HEK293 (cell line): ENCODE results near the gene ANKRD44.

Source experiments
- CTCF ChIA-PET: fragments of 350-600 bp; formaldehyde crosslinking; extraction: SDS; loops from one replicate; lab custom pipeline; 2021; ENCODE audit warnings: antibody characterized with exemption; lab: Yijun Ruan, JAX
- POLR2A ChIA-PET: fragments of 300-600 bp; formaldehyde crosslinking; extraction: SDS; loops from one replicate; lab custom pipeline; 2020; ENCODE audit warnings: antibody characterized with exemption, inconsistent platforms; lab: Yijun Ruan, JAX
- H3K27ac ChIP-seq: fragments of 200-500 bp; sonication (Bioruptor generic); 2 replicates; pipeline ENCODE4 v1.5.1; 2014; ENCODE audit warnings: low read depth, low read length, control low read depth, inconsistent platforms; ENCODE audit errors: extremely low read depth
- H3K36me3 ChIP-seq, 2 experiments: fragments of 200-500 bp in 1 of 2; sonication (Bioruptor generic) in 1 of 2; 1 replicate in 1 of 2; 2 replicates in 1 of 2; pipeline ENCODE4 v1.5.1; 2014 to 2017; ENCODE audit warnings: inconsistent platforms in 2 of 2, low read length in 2 of 2; ENCODE audit not compliant: control insufficient read depth in 2 of 2, insufficient read depth in 1 of 2
- H3K4me1 ChIP-seq: fragments of 200-500 bp; sonication (Bioruptor generic); 2 replicates; pipeline ENCODE4 v1.5.1; 2014; ENCODE audit warnings: mild to moderate bottlenecking, low read length, inconsistent platforms; ENCODE audit not compliant: control insufficient read depth, insufficient read depth
- H3K4me3 ChIP-seq: 2 replicates; pipeline ENCODE4 v1.5.1; 2011; ENCODE audit warnings: low read depth, mild to moderate bottlenecking, control low read depth, low read length, moderate library complexity
- H3K9me3 ChIP-seq: fragments of 200-500 bp; sonication (Bioruptor generic); 2 replicates; pipeline ENCODE4 v1.5.1; 2014; ENCODE audit warnings: low read depth, low read length, inconsistent platforms; ENCODE audit not compliant: control insufficient read depth, insufficient read depth
- EGR2 ChIP-seq: fragments of 450-650 bp; formaldehyde crosslinking; IDR thresholded peaks from 2 replicates; pipeline ENCODE4 v1.5.1; 2016; ENCODE audit warnings: low read depth, missing biosample characterization, missing genetic modification characterization
- FEZF1 ChIP-seq: fragments of 450-650 bp; formaldehyde crosslinking; IDR thresholded peaks from 2 replicates; pipeline ENCODE4 v1.5.1; 2016; ENCODE audit warnings: missing biosample characterization, missing genetic modification characterization
- HOXD13 ChIP-seq: sonication (generic); formaldehyde crosslinking; IDR thresholded peaks from 2 replicates; pipeline ENCODE4 v1.8.0; 2022; ENCODE audit warnings: missing genetic modification reagents, borderline replicate concordance
- KLF1 ChIP-seq: fragments of 450-650 bp; formaldehyde crosslinking; IDR thresholded peaks from 2 replicates; pipeline ENCODE4 v1.5.1; 2016; ENCODE audit warnings: missing biosample characterization, missing genetic modification characterization
- KLF7 ChIP-seq: fragments of 450-650 bp; formaldehyde crosslinking; IDR thresholded peaks from 2 replicates; pipeline ENCODE4 v1.5.1; 2016; ENCODE audit warnings: missing biosample characterization, missing genetic modification characterization, borderline replicate concordance
- KLF9 ChIP-seq: fragments of 450-650 bp; formaldehyde crosslinking; IDR thresholded peaks from 2 replicates; pipeline ENCODE4 v1.5.1; 2016; ENCODE audit warnings: missing biosample characterization, missing genetic modification characterization, low read depth
- TCF7L2 ChIP-seq: IDR thresholded peaks from 2 replicates; pipeline ENCODE4 v1.6.1; 2011; ENCODE audit warnings: low read depth, mild to moderate bottlenecking, inconsistent platforms, low read length, moderate library complexity, borderline replicate concordance
- ZBTB17 ChIP-seq: fragments of 450-650 bp; formaldehyde crosslinking; IDR thresholded peaks from 2 replicates; pipeline ENCODE4 v1.5.1; 2016; ENCODE audit warnings: missing biosample characterization, missing genetic modification characterization
- ZBTB8A ChIP-seq: fragments of 450-650 bp; formaldehyde crosslinking; IDR thresholded peaks from 2 replicates; pipeline ENCODE4 v1.5.1; 2016; ENCODE audit warnings: missing biosample characterization, missing genetic modification characterization
- ZFP3 ChIP-seq: fragments of 450-650 bp; formaldehyde crosslinking; IDR thresholded peaks from 2 replicates; pipeline ENCODE4 v1.5.1; 2016; ENCODE audit warnings: low read depth, missing biosample characterization, missing genetic modification characterization
- ZFP41 ChIP-seq: fragments of 450-650 bp; formaldehyde crosslinking; IDR thresholded peaks from 2 replicates; pipeline ENCODE4 v1.5.1; 2016; ENCODE audit warnings: missing biosample characterization, missing genetic modification characterization, borderline replicate concordance
- ZNF292 ChIP-seq: fragments of 450-650 bp; formaldehyde crosslinking; IDR thresholded peaks from 2 replicates; pipeline ENCODE4 v1.5.1; 2016; ENCODE audit warnings: low read depth, missing biosample characterization, missing genetic modification characterization, borderline replicate concordance
- ZNF391 ChIP-seq: fragments of 450-650 bp; formaldehyde crosslinking; IDR thresholded peaks from 2 replicates; pipeline ENCODE4 v1.5.1; 2016; ENCODE audit warnings: low read depth, missing biosample characterization, missing genetic modification characterization, borderline replicate concordance
- ZNF423 ChIP-seq: fragments of 450-650 bp; formaldehyde crosslinking; IDR thresholded peaks from 2 replicates; pipeline ENCODE4 v1.5.1; 2016; ENCODE audit warnings: missing biosample characterization, missing genetic modification characterization
- ZNF571 ChIP-seq: fragments of 450-650 bp; formaldehyde crosslinking; IDR thresholded peaks from 2 replicates; pipeline ENCODE4 v1.5.0; 2017; ENCODE audit warnings: missing biosample characterization, missing genetic modification characterization
- ZNF610 ChIP-seq: fragments of 450-650 bp; formaldehyde crosslinking; IDR thresholded peaks from 2 replicates; pipeline ENCODE4 v1.5.1; 2016; ENCODE audit warnings: missing biosample characterization, missing genetic modification characterization, borderline replicate concordance
- ZNF660 ChIP-seq: fragments of 450-650 bp; IDR thresholded peaks from 2 replicates; pipeline ENCODE4 v1.5.1; 2018; ENCODE audit warnings: missing biosample characterization, mild to moderate bottlenecking, missing genetic modification characterization
- ZNF777 ChIP-seq: fragments of 450-650 bp; formaldehyde crosslinking; IDR thresholded peaks from 2 replicates; pipeline ENCODE4 v1.5.1; 2017; ENCODE audit warnings: missing biosample characterization, missing genetic modification characterization, borderline replicate concordance
- ZNF792 ChIP-seq: fragments of 450-650 bp; formaldehyde crosslinking; IDR thresholded peaks from 2 replicates; pipeline ENCODE4 v1.5.1; 2016; ENCODE audit warnings: missing biosample characterization, missing genetic modification characterization
- TF ChIP-seq, protein P1 (sequence below): fragments of 450-650 bp; formaldehyde crosslinking; IDR thresholded peaks from 2 replicates; pipeline ENCODE4 v1.5.1; 2016; ENCODE audit warnings: missing biosample characterization, missing genetic modification characterization
- TF ChIP-seq, protein P2 (sequence below): fragments of 450-650 bp; formaldehyde crosslinking; IDR thresholded peaks from 2 replicates; pipeline ENCODE4 v1.5.1; 2016; ENCODE audit warnings: missing biosample characterization, missing genetic modification characterization
- TF ChIP-seq, protein P3 (sequence below): fragments of 450-650 bp; formaldehyde crosslinking; IDR thresholded peaks from 2 replicates; pipeline ENCODE4 v1.5.1; 2016; ENCODE audit warnings: missing biosample characterization, missing genetic modification characterization
- TF ChIP-seq, protein P4 (sequence below): fragments of 450-650 bp; formaldehyde crosslinking; IDR thresholded peaks from 2 replicates; pipeline ENCODE4 v1.5.1; 2017; ENCODE audit warnings: missing biosample characterization, missing genetic modification characterization

ANKRD44 gene

DNA sequence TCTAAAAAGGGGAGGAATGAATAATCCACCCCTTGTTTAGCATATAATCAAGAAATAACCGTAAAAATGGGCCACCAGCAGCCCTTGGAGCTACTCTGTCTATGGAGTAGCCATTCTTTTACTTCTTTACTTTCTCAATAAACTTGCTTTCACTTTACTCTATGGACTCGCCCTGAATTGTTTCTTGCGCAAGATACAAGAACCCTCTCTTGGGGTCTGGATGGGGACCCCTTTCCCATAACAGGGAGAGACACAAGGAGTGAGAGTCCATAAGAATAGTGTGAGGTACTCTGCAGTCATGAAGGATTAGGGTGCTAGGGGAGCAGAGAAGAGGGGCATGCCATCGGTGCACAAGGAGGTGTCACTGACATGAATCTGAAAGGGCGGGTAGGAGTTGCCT is 224.9 kb downstream of the ANKRD44 start:
- ChIA-PET POLR2A (no interaction called here), CTCF (no interaction called here)
- H3K4me3 ChIP-seq: no peak overlapping the region

DNA sequence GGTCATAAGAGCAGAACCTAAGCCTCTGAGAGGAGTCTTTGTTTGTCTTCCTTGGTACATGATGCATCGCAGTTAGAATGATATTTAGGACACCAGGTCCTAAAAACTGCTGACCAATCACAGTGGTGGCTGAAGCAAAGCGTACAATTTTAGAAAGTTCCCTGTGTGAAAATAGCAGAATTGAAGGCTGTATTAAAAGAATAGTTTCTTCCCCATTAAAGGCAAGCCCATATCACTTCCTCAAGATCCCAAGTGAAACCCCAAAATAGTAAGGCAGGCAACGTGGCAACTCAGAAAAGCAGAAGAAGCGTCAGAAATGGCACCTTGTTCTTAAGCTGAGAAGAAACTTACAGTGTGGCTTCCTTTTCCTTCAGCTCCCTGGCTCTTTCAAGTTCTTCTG is 229.3 kb downstream of the ANKRD44 start:
- POLR2A ChIA-PET: no interaction called here

More for the DNA sequence above, 224.9 kb downstream of the ANKRD44 start:
- Histone ChIP-seq H3K4me1 (peaks cover 6% of the 10 kb centered on the region), H3K27ac (no peak overlapping the region), H3K36me3 (no peaks in the 10 kb centered on the region), H3K9me3 (no peaks in the 10 kb centered on the region)
- TF ChIP-seq ZNF571 (no peak), ZNF777 (tag by site-specific recombination) (no peak), ZNF391 (tag by site-specific recombination) (no peak), ZBTB17 (tag by site-specific recombination) (no peak), ZNF610 (no peak), KLF7 (tag by site-specific recombination) (no peak), EGR2 (tag by site-specific recombination) (no peak), FEZF1 (tag by site-specific recombination) (no peak), KLF9 (tag by site-specific recombination) (no peak)

DNA sequence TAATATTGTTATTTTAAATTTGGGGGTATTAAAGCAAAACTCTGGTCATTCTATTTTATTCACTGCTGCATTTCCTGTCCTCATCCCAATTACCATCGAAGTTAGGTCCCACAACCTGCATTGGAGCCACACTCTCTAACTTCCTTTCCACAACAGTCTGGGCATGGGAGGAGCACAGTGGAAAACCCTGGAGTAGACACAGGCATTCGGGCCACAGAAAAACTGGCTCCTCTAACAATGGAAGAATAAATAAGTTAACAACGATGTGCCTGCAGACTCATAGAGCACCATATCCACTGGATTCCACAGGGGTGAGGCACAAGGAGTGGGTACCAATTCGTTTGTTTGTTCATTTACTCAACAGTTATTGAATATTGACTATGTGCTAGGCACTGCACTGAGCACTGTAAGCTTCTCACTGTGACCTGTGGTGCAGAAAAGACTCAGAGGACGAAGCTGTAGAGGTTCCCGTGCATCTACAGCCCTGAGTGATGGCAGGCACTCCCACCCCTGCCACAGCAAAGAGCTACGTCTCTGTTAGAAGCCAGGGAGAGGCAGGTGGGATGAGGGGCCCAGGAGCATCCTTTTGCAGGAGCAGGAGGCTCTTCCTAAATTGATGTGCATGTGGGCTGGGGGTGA is 229.9 kb downstream of the ANKRD44 start:
- no peaks in the 10 kb centered on the region for H3K9me3 ChIP-seq
- H3K4me1 ChIP-seq: peaks cover 13% of the 10 kb centered on the region; the same call in 1 of the 2 replicates
- no peak overlapping the region for H3K27ac ChIP-seq
- no peak overlapping the region for H3K4me3 ChIP-seq
- CTCF ChIA-PET: no interaction called here
- no peaks in the 10 kb centered on the region for H3K36me3 ChIP-seq
- POLR2A ChIA-PET: no interaction called here
- TF ChIP-seq, protein P1, sequence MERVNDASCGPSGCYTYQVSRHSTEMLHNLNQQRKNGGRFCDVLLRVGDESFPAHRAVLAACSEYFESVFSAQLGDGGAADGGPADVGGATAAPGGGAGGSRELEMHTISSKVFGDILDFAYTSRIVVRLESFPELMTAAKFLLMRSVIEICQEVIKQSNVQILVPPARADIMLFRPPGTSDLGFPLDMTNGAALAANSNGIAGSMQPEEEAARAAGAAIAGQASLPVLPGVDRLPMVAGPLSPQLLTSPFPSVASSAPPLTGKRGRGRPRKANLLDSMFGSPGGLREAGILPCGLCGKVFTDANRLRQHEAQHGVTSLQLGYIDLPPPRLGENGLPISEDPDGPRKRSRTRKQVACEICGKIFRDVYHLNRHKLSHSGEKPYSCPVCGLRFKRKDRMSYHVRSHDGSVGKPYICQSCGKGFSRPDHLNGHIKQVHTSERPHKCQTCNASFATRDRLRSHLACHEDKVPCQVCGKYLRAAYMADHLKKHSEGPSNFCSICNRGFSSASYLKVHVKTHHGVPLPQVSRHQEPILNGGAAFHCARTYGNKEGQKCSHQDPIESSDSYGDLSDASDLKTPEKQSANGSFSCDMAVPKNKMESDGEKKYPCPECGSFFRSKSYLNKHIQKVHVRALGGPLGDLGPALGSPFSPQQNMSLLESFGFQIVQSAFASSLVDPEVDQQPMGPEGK: no peak
- TF ChIP-seq ZNF292 (tag by site-specific recombination): no peak
- no peak for TF ChIP-seq ZNF660 (tag by site-specific recombination)
- TF ChIP-seq TCF7L2: no peak
- TF ChIP-seq ZFP3: no peak
- no peak for TF ChIP-seq ZBTB8A (tag by site-specific recombination)
- TF ChIP-seq, protein P2, sequence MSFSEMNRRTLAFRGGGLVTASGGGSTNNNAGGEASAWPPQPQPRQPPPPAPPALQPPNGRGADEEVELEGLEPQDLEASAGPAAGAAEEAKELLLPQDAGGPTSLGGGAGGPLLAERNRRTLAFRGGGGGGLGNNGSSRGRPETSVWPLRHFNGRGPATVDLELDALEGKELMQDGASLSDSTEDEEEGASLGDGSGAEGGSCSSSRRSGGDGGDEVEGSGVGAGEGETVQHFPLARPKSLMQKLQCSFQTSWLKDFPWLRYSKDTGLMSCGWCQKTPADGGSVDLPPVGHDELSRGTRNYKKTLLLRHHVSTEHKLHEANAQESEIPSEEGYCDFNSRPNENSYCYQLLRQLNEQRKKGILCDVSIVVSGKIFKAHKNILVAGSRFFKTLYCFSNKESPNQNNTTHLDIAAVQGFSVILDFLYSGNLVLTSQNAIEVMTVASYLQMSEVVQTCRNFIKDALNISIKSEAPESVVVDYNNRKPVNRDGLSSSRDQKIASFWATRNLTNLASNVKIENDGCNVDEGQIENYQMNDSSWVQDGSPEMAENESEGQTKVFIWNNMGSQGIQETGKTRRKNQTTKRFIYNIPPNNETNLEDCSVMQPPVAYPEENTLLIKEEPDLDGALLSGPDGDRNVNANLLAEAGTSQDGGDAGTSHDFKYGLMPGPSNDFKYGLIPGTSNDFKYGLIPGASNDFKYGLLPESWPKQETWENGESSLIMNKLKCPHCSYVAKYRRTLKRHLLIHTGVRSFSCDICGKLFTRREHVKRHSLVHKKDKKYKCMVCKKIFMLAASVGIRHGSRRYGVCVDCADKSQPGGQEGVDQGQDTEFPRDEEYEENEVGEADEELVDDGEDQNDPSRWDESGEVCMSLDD (tag by site-specific recombination): no peak
- TF ChIP-seq, protein P3, sequence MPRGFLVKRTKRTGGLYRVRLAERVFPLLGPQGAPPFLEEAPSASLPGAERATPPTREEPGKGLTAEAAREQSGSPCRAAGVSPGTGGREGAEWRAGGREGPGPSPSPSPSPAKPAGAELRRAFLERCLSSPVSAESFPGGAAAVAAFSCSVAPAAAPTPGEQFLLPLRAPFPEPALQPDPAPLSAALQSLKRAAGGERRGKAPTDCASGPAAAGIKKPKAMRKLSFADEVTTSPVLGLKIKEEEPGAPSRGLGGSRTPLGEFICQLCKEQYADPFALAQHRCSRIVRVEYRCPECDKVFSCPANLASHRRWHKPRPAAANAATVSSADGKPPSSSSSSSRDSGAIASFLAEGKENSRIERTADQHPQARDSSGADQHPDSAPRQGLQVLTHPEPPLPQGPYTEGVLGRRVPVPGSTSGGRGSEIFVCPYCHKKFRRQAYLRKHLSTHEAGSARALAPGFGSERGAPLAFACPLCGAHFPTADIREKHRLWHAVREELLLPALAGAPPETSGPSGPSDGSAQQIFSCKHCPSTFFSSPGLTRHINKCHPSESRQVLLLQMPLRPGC (tag by site-specific recombination): no peak
- TF ChIP-seq HOXD13 (CRISPR knock-in tag): no peak
- no peak for TF ChIP-seq KLF1

More for the DNA sequence above, 229.3 kb downstream of the ANKRD44 start:
- no peaks in the 10 kb centered on the region for H3K9me3 ChIP-seq
- CTCF ChIA-PET: interaction anchor here (0.7 kb wide), 1 partner anchor 32 kb away, joined by 3 read pairs; no protein-coding TSS in a partner anchor
- H3K36me3 ChIP-seq: no peaks in the 10 kb centered on the region
- H3K4me3 ChIP-seq: no peak overlapping the region
- H3K27ac ChIP-seq: no peak overlapping the region
- peaks cover 13% of the 10 kb centered on the region; the same call in 1 of the 2 replicates for H3K4me1 ChIP-seq
- TF ChIP-seq ZBTB17 (tag by site-specific recombination) (no peak), ZNF792 (tag by site-specific recombination) (no peak), ZNF423 (tag by site-specific recombination) (no peak), ZNF292 (tag by site-specific recombination) (no peak), ZFP41 (tag by site-specific recombination) (no peak)
- TF ChIP-seq, protein P4, sequence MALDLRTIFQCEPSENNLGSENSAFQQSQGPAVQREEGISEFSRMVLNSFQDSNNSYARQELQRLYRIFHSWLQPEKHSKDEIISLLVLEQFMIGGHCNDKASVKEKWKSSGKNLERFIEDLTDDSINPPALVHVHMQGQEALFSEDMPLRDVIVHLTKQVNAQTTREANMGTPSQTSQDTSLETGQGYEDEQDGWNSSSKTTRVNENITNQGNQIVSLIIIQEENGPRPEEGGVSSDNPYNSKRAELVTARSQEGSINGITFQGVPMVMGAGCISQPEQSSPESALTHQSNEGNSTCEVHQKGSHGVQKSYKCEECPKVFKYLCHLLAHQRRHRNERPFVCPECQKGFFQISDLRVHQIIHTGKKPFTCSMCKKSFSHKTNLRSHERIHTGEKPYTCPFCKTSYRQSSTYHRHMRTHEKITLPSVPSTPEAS: no peak
